Stimulated activated naive CD8-positive, alpha-beta T cell treated with anti-CD3 and anti-CD28 coated beads, Interleukin-15, Interleukin-2, amounts not matched to agents 100 ng/mL and 50 ng/mL, for 24 hours (primary cell): Measurements from ENCODE around the gene S100A11.

Experiments used
- H3K27ac Mint-ChIP-seq: one replicate; pipeline ENCODE4 v1.8.0; 2021; ENCODE audit warnings: mild to moderate bottlenecking, mixed read lengths
- H3K27me3 Mint-ChIP-seq: one replicate; pipeline ENCODE4 v1.8.0; 2021; ENCODE audit warnings: mixed read lengths
- H3K36me3 Mint-ChIP-seq: one replicate; pipeline ENCODE4 v1.8.0; 2021; ENCODE audit warnings: low read depth, mixed read lengths
- H3K4me1 Mint-ChIP-seq: one replicate; pipeline ENCODE4 v1.8.0; 2021; ENCODE audit warnings: low read depth, mixed read lengths
- H3K4me3 Mint-ChIP-seq: one replicate; pipeline ENCODE4 v1.8.0; 2021; ENCODE audit warnings: mild to moderate bottlenecking, mixed read lengths
- H3K9me3 Mint-ChIP-seq: one replicate; pipeline ENCODE4 v1.8.0; 2021; ENCODE audit warnings: mixed read lengths

S100A11 gene

GRCh38 chr1:152001631-152002584 lies 34.9 kb downstream of the S100A11 start:
- H3K4me1 Mint-ChIP-seq: peaks cover 14% of the 10 kb centered on the region
- peaks cover 33% of the 10 kb centered on the region for H3K27me3 Mint-ChIP-seq
- H3K36me3 Mint-ChIP-seq: no peaks in the 10 kb centered on the region
- no peak overlapping the region for H3K4me3 Mint-ChIP-seq
- H3K9me3 Mint-ChIP-seq: no peaks in the 10 kb centered on the region
- H3K27ac Mint-ChIP-seq: no peak overlapping the region

GRCh38 chr1:152000964-152001630 lies 35.7 kb downstream of the S100A11 start:
- H3K27ac Mint-ChIP-seq: no peak overlapping the region
- peaks cover 33% of the 10 kb centered on the region for H3K27me3 Mint-ChIP-seq
- H3K4me1 Mint-ChIP-seq: peaks cover 11% of the 10 kb centered on the region
- H3K36me3 Mint-ChIP-seq: no peaks in the 10 kb centered on the region
- H3K9me3 Mint-ChIP-seq: no peaks in the 10 kb centered on the region
- no peak overlapping the region for H3K4me3 Mint-ChIP-seq

DNA sequence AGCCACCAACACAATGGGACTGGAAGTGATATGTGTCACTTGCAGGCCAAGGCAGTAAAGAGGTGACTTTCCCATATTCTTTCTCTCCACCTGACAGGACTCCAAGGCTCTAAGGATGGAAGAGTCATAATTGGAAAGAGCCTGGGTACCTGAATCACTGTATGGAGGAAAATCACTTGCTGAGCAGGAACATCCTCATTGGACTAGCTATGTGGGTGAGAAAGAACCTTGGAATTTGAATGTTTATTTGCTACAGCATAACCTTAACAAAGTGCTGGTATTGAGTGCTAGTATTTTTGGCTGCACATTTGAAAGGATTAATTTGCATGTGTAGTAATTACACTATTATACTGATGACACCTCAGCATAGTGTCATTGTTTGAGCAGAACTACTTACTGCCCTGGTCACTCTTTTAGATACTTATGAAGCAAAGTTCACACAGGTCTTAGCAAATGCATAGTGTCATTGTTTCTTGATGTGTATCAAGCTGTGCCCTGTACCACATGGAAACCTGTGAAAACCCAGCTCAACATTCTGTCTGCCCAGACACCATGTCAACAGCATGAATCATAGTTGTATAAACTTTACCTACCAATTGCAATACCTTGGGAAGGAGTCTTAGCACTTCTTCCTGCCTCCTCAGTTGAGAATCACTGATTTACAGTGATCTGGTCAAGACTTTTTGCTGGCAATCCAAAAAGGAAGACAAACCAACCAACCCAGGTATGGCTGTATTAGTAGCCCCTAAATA lies 38.0 kb downstream of the S100A11 start:
- H3K4me1 Mint-ChIP-seq: peaks cover 21% of the 10 kb centered on the region
- no peaks in the 10 kb centered on the region for H3K36me3 Mint-ChIP-seq
- H3K9me3 Mint-ChIP-seq: no peaks in the 10 kb centered on the region
- no peak overlapping the region for H3K27ac Mint-ChIP-seq
- no peak overlapping the region for H3K4me3 Mint-ChIP-seq
- peaks cover 24% of the 10 kb centered on the region for H3K27me3 Mint-ChIP-seq

GRCh38 chr1:151997284-151997570 lies 39.6 kb downstream of the S100A11 start:
- H3K4me1 Mint-ChIP-seq: peaks cover 30% of the 10 kb centered on the region
- no peaks in the 10 kb centered on the region for H3K36me3 Mint-ChIP-seq
- no peak overlapping the region for H3K4me3 Mint-ChIP-seq
- peaks cover 14% of the 10 kb centered on the region for H3K27me3 Mint-ChIP-seq
- H3K9me3 Mint-ChIP-seq: no peaks in the 10 kb centered on the region
- no peak overlapping the region for H3K27ac Mint-ChIP-seq

GRCh38 chr1:151995774-151996173 lies 41.0 kb downstream of the S100A11 start:
- no peak overlapping the region for H3K27ac Mint-ChIP-seq
- H3K9me3 Mint-ChIP-seq: no peaks in the 10 kb centered on the region
- peaks cover 14% of the 10 kb centered on the region for H3K27me3 Mint-ChIP-seq
- peaks cover 34% of the 10 kb centered on the region for H3K4me1 Mint-ChIP-seq
- peaks cover 10% of the 10 kb centered on the region for H3K36me3 Mint-ChIP-seq
- H3K4me3 Mint-ChIP-seq: no peak overlapping the region

DNA sequence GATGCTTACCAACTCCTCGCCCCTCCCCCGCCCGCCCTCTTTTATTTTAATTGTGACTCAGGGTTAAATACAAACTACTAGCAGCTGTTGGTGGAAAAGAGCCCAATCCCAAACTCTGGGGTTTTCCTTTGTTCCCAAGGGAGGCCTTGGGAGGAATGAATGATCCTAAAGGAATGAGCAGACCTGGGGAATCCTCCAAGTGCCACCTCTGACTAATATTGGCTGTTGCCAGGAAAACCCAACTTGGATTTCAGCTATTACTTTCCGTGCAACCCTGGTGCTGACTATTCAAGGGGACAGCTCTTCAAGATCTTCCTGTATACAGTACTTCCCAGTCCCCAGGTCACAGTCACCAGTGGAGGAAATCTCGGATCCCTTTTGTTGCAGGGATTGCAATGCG lies 41.8 kb downstream of the S100A11 start:
- Mint-ChIP-seq H3K27me3 (peaks cover 11% of the 10 kb centered on the region), H3K36me3 (peaks cover 11% of the 10 kb centered on the region), H3K4me1 (peaks cover 42% of the 10 kb centered on the region), H3K4me3 (peak overlapping the region; percentile 32), H3K9me3 (no peaks in the 10 kb centered on the region), H3K27ac (no peak overlapping the region)

GRCh38 chr1:151993734-151994496 lies 42.9 kb downstream of the S100A11 start, which contains the start of gene S100A10:
S100A10 (minus strand) TSS chr1:151993859; CDS start chr1:151986230, 7,629 bp downstream.
- Mint-ChIP-seq H3K36me3 (peaks cover 11% of the 10 kb centered on the region), H3K4me3 (peak within 1 kb of the TSS; percentile 95), H3K27ac (peak within 1 kb of the TSS; percentile 97), H3K4me1 (peaks cover 52% of the 10 kb centered on the region), H3K27me3 (peaks cover 9% of the 10 kb centered on the region), H3K9me3 (no peaks in the 10 kb centered on the region)

DNA sequence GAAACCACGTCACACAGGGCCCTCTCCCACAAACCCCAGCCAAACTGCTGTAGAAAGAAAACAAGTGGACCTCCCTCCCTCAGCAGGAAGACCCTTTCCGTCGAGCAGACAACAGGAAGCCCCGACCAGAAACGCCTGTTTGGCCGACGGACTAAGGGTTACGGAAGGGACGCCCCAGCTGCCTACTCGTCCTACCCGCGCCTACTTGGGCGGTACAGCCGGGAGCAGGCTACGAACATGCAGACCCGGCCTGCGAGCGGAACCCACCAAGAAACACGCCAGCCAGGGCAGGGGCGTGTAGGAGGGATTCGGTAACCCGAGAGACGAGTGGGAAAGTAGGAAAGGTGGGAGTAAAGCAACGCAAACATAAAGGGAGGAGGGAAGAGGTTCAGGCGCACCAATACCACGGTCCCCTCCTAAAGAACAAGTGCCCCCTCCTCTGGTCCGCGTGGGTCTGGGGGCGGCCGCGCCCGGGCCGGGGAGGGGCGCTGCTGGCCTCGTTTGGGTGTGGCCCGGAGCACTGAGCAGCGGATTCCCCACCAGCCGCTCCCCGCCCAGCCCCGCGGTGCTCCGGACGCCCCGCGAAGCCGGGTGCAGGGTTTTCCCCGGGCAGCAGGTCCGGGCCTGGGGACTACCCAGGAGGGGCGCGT lies 43.6 kb downstream of the S100A11 start:
- Mint-ChIP-seq H3K4me1 (peaks cover 59% of the 10 kb centered on the region), H3K9me3 (no peaks in the 10 kb centered on the region), H3K27me3 (peaks cover 5% of the 10 kb centered on the region), H3K36me3 (peaks cover 11% of the 10 kb centered on the region), H3K4me3 (peak overlapping the region; percentile 95), H3K27ac (peak overlapping the region; percentile 97)

GRCh38 chr1:151992303-151993083 lies 44.3 kb downstream of the S100A11 start:
- H3K27me3 Mint-ChIP-seq: no peaks in the 10 kb centered on the region
- H3K4me1 Mint-ChIP-seq: peaks cover 63% of the 10 kb centered on the region
- H3K27ac Mint-ChIP-seq: peak overlapping the region; percentile 97
- no peaks in the 10 kb centered on the region for H3K9me3 Mint-ChIP-seq
- peaks cover 11% of the 10 kb centered on the region for H3K36me3 Mint-ChIP-seq
- H3K4me3 Mint-ChIP-seq: peak overlapping the region; percentile 95

- no peaks in the 10 kb centered on the region for H3K9me3 Mint-ChIP-seq
- H3K27ac Mint-ChIP-seq: peak overlapping the region; percentile 50
- peak overlapping the region; percentile 95 for H3K4me3 Mint-ChIP-seq
- H3K27me3 Mint-ChIP-seq: no peaks in the 10 kb centered on the region
- H3K36me3 Mint-ChIP-seq: peaks cover 15% of the 10 kb centered on the region
- H3K4me1 Mint-ChIP-seq: peaks cover 63% of the 10 kb centered on the region
Observed at GRCh38 chr1:151991663-151992302, 45.0 kb downstream of the S100A11 start.

- Mint-ChIP-seq H3K9me3 (no peaks in the 10 kb centered on the region), H3K36me3 (peaks cover 24% of the 10 kb centered on the region), H3K27me3 (no peaks in the 10 kb centered on the region), H3K4me1 (peaks cover 73% of the 10 kb centered on the region), H3K27ac (no peak overlapping the region), H3K4me3 (peak overlapping the region; percentile 38)
Observed at GRCh38 chr1:151990856-151991198, 46.0 kb downstream of the S100A11 start.

- Mint-ChIP-seq H3K4me3 (peak overlapping the region; percentile 38), H3K9me3 (no peaks in the 10 kb centered on the region), H3K27me3 (no peaks in the 10 kb centered on the region), H3K4me1 (peaks cover 77% of the 10 kb centered on the region), H3K27ac (peak overlapping the region; percentile 61), H3K36me3 (peaks cover 30% of the 10 kb centered on the region)
Observed at GRCh38 chr1:151990058-151990855, 46.5 kb downstream of the S100A11 start.
